Measurements from ENCODE around the gene LAIR1.
"Not testable (repeated sequence)": the region's sequence is repeated elsewhere in the genome, so short reads cannot be mapped to it uniquely, and the experiment has no call there.

The LAIR1 gene

GRCh38 chr19:54376610-54377285, 12.0 kb upstream of the LAIR1 start:
- DNase-seq (ENCODE audit: low read depth in 1 of 2, low spot score in 1 of 2) = no peak

GRCh38 chr19:54375181-54375938, 10.6 kb upstream of the LAIR1 start:
- DNase-seq (ENCODE audit: low read depth in 1 of 2, low spot score in 1 of 2) = not testable (repeated sequence)

DNA sequence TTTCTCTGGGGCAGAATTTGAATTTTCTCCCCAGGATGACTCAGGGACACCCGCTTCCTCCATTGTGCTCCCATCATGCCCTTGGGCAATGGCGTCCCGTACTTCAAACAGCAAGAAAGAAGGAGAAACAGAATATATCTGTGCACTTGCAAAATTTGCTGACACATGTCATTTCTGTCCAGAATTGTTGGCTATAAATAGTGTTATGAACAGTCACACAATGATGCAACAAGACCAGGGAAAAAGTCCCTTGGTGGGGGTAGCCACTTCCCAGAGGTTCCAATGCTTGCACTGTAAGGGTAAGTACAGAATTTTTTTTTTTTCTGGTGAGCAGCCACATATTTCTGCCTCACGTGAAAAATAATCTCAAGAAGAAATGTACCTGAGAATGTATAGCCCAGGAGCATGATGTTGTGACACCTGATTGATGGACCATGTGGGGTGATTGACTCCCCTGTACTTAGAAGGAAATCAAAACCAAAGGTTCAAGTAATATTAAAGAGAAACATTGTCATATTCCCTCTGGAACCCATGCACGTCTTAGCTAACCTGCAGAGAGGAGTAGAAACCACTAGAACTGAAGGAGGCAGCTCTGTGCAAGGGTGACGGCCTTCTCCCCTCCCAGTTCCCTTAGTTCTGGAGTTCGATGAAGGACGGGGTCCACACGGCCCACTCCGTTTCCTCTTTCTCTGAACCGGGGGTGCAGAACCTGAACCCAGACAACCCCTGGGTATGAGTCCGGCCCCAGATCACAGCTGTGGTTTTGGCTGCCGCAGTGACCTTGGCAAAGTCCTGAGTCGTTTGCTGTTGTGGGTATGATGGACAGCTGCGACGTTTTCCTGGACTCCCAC, 9.3 kb upstream of the LAIR1 start:
- no peak for DNase-seq (ENCODE audit: low read depth in 1 of 2, low spot score in 1 of 2)

GRCh38 chr19:54371453-54371852, 6.7 kb upstream of the LAIR1 start:
- DNase-seq (ENCODE audit: low read depth in 1 of 2, low spot score in 1 of 2) = not testable (repeated sequence)

GRCh38 chr19:54370434-54370796, 5.7 kb upstream of the LAIR1 start:
- DNase-seq (ENCODE audit: low read depth in 1 of 2, low spot score in 1 of 2) = peak in 1 of 2 donors; percentile 30

GRCh38 chr19:54369688-54370433, 5.1 kb upstream of the LAIR1 start:
- not testable (repeated sequence) for DNase-seq (ENCODE audit: low read depth in 1 of 2, low spot score in 1 of 2)

DNA sequence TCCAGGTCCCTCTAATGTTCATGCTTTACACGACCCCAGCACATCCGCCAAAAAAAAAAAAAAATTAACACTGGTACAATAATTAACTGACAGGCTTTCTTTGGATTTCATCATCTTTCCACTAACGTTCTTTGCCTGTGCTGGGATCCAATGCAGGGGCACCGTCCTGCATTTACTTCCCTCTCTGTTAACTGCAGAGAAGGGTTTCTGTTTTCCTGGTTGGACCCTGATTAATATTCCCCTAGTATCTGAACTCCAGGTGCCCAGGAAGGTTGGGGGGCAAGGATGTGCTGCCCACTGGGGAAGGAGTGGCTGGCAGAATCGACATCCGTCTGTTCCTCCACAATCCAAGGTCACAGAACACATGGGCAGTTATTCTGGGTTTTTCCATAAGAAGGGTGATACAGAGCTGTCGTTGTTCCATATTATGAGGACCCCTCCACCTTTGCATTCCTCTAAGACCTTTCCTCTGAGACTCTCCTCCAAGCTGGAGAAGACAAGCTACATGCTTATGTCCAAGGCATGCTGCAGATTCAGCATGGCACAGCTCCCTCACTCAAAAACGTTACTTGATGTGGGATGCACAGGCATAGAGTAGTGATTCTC, 4.5 kb upstream of the LAIR1 start:
- DNase-seq (ENCODE audit: low read depth in 1 of 2, low spot score in 1 of 2) = no peak

- DNase-seq (ENCODE audit: low read depth in 1 of 2, low spot score in 1 of 2) = no peak
These were observed 2.1 kb upstream of the LAIR1 start for GRCh38 chr19:54366811-54367210.

GRCh38 chr19:54365798-54366197, 1.1 kb upstream of the LAIR1 start:
- not testable (repeated sequence) for DNase-seq (ENCODE audit: low read depth in 1 of 2, low spot score in 1 of 2)

DNA sequence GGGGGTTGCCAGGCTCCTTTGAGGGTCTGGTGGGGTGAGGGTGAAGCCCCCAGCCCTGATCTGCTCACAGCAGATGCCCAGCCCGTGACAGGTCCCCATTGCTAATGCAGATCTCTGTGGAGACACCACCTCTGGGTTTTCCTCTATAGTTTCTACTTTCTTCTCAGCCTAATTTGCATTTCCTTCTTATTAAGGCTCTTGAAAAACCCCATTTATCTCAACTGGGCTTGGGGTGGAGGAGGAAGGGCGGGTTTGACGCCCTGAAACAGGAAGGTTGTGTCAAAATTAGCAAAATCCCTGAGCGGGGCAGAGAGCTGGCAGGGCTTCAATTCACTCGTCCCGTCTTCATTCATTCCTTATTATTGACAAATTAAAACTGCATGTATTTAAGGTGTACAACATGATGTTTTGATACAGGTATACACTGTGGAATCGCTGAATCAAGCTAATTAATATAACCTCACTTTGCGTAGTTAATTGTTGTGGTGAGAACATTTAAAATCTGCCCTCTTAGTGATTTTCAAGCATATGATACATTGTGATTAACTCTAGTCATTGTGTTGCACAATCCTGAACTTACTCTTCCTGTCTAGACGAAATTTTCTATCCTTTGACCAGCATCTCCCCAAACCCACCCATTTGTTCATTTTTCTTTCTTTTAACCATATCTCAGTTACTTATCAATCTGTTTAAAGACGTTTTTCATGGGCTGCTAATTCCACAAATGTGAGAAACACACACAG, 2.9 kb downstream of the LAIR1 start:
- DNase-seq (ENCODE audit: low read depth in 1 of 2, low spot score in 1 of 2) = not testable (repeated sequence)

GRCh38 chr19:54359149-54359820, 5.4 kb downstream of the LAIR1 start:
- peak; percentile 38 to 58 for DNase-seq (ENCODE audit: low read depth in 1 of 2, low spot score in 1 of 2)

DNA sequence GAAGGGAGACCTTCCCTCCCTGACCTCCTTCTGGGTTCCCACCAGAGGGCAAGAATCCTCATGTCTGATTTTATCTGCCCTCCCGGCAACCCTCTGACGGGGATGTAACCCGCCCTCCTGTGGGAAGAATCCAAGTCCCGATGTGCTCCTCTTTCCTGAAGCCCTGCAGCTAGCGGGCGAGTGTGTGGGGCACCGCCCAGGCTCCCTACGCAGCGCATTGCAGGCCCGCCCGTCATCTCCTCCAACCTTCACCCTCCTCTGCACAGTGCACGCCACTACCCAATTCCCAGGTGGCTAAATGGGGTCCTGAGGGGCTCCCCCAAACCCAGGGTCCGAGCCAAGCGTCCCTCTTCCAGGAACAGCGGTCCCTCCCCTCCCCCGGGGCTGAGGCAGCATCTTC, 7.3 kb downstream of the LAIR1 start:
- DNase-seq (ENCODE audit: low read depth in 1 of 2, low spot score in 1 of 2) = no peak

GRCh38 chr19:54356444-54357056, 8.2 kb downstream of the LAIR1 start:
- DNase-seq (ENCODE audit: low read depth in 1 of 2, low spot score in 1 of 2) = no peak

DNA sequence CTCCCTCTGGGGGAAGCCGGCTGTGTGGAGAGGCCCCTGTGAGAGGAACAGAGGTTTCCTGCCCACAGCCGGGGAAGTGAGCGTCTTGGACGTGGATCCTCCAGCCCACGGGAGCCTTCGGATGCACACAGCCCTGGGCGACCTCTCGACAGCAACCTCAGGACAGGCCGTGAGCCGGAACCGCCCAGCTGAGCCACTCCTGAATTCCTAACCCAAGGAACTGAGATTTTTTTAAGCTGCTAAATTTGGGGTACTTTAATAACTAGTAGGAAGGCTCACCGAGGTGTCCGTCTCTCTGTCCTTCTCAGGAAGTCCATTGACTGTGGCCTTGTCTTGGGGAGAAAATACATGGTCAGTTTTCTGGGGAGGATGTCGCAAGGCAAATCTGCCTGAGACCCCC, 9.1 kb downstream of the LAIR1 start:
- no peak for DNase-seq (ENCODE audit: low read depth in 1 of 2, low spot score in 1 of 2)

DNA sequence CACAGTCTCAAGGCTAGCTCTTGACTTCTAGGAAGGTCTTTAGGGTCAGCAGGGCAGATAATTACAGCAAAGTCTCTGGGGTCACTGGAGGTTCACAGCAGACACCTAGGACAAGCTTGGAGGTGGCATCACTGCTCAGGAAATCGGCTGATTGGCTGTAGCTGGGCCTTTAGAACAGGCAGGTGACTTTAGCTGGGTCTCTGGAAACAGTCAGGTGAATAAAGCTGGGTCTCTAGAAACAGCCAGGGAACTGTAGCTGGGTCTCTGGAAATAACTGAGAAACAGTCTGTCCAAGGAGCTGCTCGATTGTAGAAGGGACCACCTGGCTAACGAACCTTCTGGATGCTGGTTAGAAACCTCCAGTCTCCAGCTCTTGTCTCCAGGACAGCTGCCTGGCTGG, 10.0 kb downstream of the LAIR1 start:
- no peak for DNase-seq (ENCODE audit: low read depth in 1 of 2, low spot score in 1 of 2)

GRCh38 chr19:54352546-54352945, 12.2 kb downstream of the LAIR1 start:
- DNase-seq (ENCODE audit: low read depth in 1 of 2, low spot score in 1 of 2) = no peak

GRCh38 chr19:54352041-54352440, 12.7 kb downstream of the LAIR1 start:
- no peak for DNase-seq (ENCODE audit: low read depth in 1 of 2, low spot score in 1 of 2)

GRCh38 chr19:54351474-54351873, 13.3 kb downstream of the LAIR1 start:
- no peak for DNase-seq (ENCODE audit: low read depth in 1 of 2, low spot score in 1 of 2)

GRCh38 chr19:54345938-54346386, 18.8 kb downstream of the LAIR1 start:
- no peak for DNase-seq (ENCODE audit: low read depth in 1 of 2, low spot score in 1 of 2)
